PFSK-1 (cell line): Measurements from ENCODE around the gene DSEL.

Source experiments
- FOXP2 ChIP-seq: optimal IDR thresholded peaks from 2 replicates; pipeline ENCODE3; 2011; ENCODE audit warnings: borderline replicate concordance, control low read depth, inconsistent platforms; ENCODE audit not compliant: insufficient read depth; ENCODE audit errors: extremely low read length, extremely low read depth
- POLR2AphosphoS5 ChIP-seq: IDR thresholded peaks from 2 replicates; pipeline ENCODE4 v1.6.1; 2012; ENCODE audit warnings: low read depth, mild to moderate bottlenecking, control low read depth, low read length, moderate library complexity
- SIN3A ChIP-seq: IDR thresholded peaks from 2 replicates; pipeline ENCODE4 v1.6.1; 2012; ENCODE audit warnings: mild to moderate bottlenecking, low read length, moderate library complexity, borderline replicate concordance; ENCODE audit not compliant: insufficient read depth
- TAF1 ChIP-seq: IDR thresholded peaks from 2 replicates; pipeline ENCODE4 v1.6.1; 2012; ENCODE audit warnings: low read length, control low read depth, borderline replicate concordance; ENCODE audit not compliant: insufficient read depth
- TF ChIP-seq, protein P1 (sequence below), 2 experiments: IDR thresholded peaks; 2 replicates each; pipeline versions ENCODE4 v1.6.1 to v1.8.0; 2011 to 2012; ENCODE audit warnings: low read depth in 2 of 2, low read length in 2 of 2, control low read depth in 1 of 2, inconsistent platforms in 1 of 2, mild to moderate bottlenecking in 1 of 2, moderate library complexity in 1 of 2; ENCODE audit not compliant: insufficient read depth in 1 of 2

- TF ChIP-seq POLR2AphosphoS5 (no peak), SIN3A (no peak), TAF1 (no peak), FOXP2 (no peak)
- TF ChIP-seq, protein P1, sequence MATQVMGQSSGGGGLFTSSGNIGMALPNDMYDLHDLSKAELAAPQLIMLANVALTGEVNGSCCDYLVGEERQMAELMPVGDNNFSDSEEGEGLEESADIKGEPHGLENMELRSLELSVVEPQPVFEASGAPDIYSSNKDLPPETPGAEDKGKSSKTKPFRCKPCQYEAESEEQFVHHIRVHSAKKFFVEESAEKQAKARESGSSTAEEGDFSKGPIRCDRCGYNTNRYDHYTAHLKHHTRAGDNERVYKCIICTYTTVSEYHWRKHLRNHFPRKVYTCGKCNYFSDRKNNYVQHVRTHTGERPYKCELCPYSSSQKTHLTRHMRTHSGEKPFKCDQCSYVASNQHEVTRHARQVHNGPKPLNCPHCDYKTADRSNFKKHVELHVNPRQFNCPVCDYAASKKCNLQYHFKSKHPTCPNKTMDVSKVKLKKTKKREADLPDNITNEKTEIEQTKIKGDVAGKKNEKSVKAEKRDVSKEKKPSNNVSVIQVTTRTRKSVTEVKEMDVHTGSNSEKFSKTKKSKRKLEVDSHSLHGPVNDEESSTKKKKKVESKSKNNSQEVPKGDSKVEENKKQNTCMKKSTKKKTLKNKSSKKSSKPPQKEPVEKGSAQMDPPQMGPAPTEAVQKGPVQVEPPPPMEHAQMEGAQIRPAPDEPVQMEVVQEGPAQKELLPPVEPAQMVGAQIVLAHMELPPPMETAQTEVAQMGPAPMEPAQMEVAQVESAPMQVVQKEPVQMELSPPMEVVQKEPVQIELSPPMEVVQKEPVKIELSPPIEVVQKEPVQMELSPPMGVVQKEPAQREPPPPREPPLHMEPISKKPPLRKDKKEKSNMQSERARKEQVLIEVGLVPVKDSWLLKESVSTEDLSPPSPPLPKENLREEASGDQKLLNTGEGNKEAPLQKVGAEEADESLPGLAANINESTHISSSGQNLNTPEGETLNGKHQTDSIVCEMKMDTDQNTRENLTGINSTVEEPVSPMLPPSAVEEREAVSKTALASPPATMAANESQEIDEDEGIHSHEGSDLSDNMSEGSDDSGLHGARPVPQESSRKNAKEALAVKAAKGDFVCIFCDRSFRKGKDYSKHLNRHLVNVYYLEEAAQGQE (IDR thresholded peaks at IDR 0.05; ENCODE audit: insufficient read depth in 1 of 2, low read depth in 2 of 2, low read length in 2 of 2), result no peak
Measured at GRCh38 chr18:67500522-67501205, 15.9 kb downstream of the DSEL start.
